ENCODE results near the gene LRP8. TPM values are rescaled to one million over a fixed set of nuclear protein-coding genes. Genes with fewer than 3 reads are reported as not detected.

Gene LRP8
- total RNA-seq, 1 donor from 2014 or later: 4.4 TPM

DNA sequence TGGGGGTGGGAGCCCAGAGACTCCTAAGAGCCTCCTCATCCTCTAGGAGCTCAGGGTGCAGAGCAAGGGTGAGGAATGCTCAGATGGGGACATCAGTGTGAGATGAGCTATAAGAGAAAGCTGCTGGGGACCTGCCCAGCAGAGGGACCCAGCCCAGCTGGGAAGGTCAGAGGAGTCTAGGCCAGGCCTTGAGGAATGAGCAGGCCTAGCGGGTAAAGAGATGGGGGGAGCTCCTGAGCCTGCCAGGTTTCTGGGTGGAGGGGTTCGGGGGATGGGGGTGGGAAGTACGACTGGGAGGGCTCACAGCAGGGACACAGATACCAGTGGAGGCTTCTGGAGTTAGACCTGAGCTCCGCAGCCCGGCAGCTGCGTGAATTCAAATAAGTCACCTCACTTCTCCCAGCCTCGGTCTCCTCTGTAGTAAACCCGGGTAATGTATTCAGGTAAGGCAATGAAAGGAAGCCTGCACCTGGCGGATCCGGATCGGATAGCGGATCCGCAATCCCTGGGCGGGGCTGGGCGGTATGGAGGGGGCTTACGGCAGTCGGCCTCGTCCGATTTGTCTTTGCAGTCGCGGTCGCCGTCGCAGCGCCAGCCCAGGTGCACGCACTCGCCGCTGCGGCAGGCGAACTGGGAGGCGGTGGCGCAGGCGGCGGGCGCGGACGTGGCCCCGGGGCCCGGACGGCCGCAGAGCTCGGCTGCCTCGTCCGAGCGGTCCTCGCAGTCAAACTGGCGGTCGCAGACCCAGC lies 51.5 kb downstream of the LRP8 start:
- H3K36me3 Mint-ChIP-seq (ENCODE audit: insufficient read depth): no peaks in the 10 kb centered on the region
- no peaks in the 10 kb centered on the region for H3K27me3 Mint-ChIP-seq
- TF ChIP-seq, protein P1, sequence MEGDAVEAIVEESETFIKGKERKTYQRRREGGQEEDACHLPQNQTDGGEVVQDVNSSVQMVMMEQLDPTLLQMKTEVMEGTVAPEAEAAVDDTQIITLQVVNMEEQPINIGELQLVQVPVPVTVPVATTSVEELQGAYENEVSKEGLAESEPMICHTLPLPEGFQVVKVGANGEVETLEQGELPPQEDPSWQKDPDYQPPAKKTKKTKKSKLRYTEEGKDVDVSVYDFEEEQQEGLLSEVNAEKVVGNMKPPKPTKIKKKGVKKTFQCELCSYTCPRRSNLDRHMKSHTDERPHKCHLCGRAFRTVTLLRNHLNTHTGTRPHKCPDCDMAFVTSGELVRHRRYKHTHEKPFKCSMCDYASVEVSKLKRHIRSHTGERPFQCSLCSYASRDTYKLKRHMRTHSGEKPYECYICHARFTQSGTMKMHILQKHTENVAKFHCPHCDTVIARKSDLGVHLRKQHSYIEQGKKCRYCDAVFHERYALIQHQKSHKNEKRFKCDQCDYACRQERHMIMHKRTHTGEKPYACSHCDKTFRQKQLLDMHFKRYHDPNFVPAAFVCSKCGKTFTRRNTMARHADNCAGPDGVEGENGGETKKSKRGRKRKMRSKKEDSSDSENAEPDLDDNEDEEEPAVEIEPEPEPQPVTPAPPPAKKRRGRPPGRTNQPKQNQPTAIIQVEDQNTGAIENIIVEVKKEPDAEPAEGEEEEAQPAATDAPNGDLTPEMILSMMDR (IDR thresholded peaks at IDR 0.05; ENCODE audit: unreplicated experiment): no peak
- H3K9me3 Mint-ChIP-seq (ENCODE audit: low read depth): no peaks in the 10 kb centered on the region
- H3K27ac Mint-ChIP-seq: no peak overlapping the region
- H3K4me1 Mint-ChIP-seq (ENCODE audit: low read depth): no peaks in the 10 kb centered on the region
- DNase-seq (ENCODE audit: low spot score, unreplicated experiment): no peak
- no peak overlapping the region for H3K4me3 Mint-ChIP-seq (ENCODE audit: low read depth)

DNA sequence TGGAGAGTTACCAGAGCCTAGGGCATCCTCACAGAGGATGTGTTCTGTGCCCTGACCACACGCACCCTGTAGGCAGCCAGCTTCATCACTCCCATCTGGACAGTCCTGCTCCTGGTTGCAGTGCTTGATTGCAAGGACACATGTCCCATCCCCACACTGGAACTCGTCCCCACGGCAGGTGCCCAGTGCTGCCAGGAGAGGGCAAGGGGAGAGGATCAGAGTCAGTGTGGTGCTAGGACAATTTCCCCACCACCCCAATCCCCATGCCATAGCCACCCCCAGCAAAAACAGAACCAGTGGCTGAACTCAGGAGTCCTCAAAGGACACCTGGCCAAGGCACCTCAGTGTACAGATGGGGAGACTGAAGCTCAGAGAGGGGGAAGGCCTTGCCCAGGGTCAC lies 52.3 kb downstream of the LRP8 start:
- Mint-ChIP-seq H3K27me3 (no peaks in the 10 kb centered on the region), H3K4me3 (ENCODE audit: low read depth) (no peak overlapping the region), H3K27ac (no peak overlapping the region), H3K4me1 (ENCODE audit: low read depth) (no peaks in the 10 kb centered on the region), H3K9me3 (ENCODE audit: low read depth) (no peaks in the 10 kb centered on the region), H3K36me3 (ENCODE audit: insufficient read depth) (peaks cover 4% of the 10 kb centered on the region)
- no peak for DNase-seq (ENCODE audit: low spot score, unreplicated experiment)
- TF ChIP-seq, protein P1 (IDR thresholded peaks at IDR 0.05; ENCODE audit: unreplicated experiment): no peak

DNA sequence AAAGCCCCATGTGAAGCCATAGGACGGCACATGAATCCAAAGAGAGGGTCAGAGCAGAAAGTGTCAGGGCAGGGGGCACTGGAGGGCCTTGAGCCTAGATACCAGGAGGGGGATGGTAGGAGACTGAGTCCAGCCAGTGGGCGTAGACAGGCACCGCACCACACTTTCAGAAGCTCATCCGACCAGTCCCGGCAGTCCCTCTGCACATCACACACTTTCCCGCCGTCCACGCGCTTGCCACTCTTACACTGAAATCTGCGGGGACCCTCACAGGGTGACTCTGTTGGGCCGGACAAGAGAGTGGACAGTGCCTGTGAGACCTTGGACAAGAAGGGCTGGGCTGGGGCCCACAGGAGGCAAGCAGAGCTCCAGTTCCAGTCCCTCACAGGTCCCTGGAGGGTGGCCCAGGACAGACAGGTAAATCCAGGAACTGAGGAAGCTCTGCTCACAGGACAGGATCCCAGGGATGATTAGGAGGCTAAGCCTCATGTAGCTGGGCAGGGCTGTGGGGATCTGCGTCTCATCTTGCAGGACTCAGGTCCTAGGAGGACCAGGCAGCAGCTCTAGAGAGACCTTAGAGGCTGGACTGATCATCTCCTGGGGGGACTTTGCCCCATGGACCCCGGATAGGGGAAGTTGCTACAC lies 53.2 kb downstream of the LRP8 start:
- no peaks in the 10 kb centered on the region for H3K9me3 Mint-ChIP-seq (ENCODE audit: low read depth)
- H3K27ac Mint-ChIP-seq: no peak overlapping the region
- H3K4me1 Mint-ChIP-seq (ENCODE audit: low read depth): no peaks in the 10 kb centered on the region
- no peak overlapping the region for H3K4me3 Mint-ChIP-seq (ENCODE audit: low read depth)
- no peaks in the 10 kb centered on the region for H3K27me3 Mint-ChIP-seq
- TF ChIP-seq, protein P1 (IDR thresholded peaks at IDR 0.05; ENCODE audit: unreplicated experiment): no peak
- no peak for DNase-seq (ENCODE audit: low spot score, unreplicated experiment)
- H3K36me3 Mint-ChIP-seq (ENCODE audit: insufficient read depth): peaks cover 6% of the 10 kb centered on the region

- TF ChIP-seq, protein P1 (IDR thresholded peaks at IDR 0.05; ENCODE audit: unreplicated experiment): no peak
- H3K27me3 Mint-ChIP-seq: no peaks in the 10 kb centered on the region
- no peak overlapping the region for H3K27ac Mint-ChIP-seq
- H3K9me3 Mint-ChIP-seq (ENCODE audit: low read depth): no peaks in the 10 kb centered on the region
- H3K4me3 Mint-ChIP-seq (ENCODE audit: low read depth): no peak overlapping the region
- no peaks in the 10 kb centered on the region for H3K4me1 Mint-ChIP-seq (ENCODE audit: low read depth)
- peaks cover 6% of the 10 kb centered on the region for H3K36me3 Mint-ChIP-seq (ENCODE audit: insufficient read depth)
- no peak for DNase-seq (ENCODE audit: low spot score, unreplicated experiment)
Measured at GRCh38 chr1:53274026-53274425, 53.8 kb downstream of the LRP8 start.

DNA sequence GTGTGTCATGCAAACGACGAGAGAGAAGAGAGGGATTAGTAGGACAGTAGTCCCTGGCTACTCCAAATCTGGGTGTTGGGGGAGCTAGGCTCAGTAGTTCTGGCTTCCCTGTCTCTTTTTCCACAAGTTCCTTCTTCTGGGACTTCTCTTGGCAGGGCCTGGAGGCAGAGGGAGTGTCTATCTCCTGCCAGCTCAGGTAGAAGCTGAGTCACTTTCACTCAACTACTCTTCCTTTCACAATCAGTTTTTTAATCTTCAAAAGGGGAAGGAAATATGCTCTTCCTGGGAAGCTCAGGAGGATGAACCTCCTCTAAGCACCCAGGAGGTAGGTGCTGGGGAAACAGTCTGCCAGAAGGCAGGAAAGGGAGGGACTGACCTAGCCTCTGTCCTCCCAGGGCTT lies 54.3 kb downstream of the LRP8 start:
- Mint-ChIP-seq H3K27ac (no peak overlapping the region), H3K4me3 (ENCODE audit: low read depth) (no peak overlapping the region), H3K9me3 (ENCODE audit: low read depth) (no peaks in the 10 kb centered on the region), H3K27me3 (no peaks in the 10 kb centered on the region), H3K4me1 (ENCODE audit: low read depth) (no peaks in the 10 kb centered on the region), H3K36me3 (ENCODE audit: insufficient read depth) (peaks cover 6% of the 10 kb centered on the region)
- DNase-seq (ENCODE audit: low spot score, unreplicated experiment): no peak
- TF ChIP-seq, protein P1 (IDR thresholded peaks at IDR 0.05; ENCODE audit: unreplicated experiment): no peak
